GM19351 (cell line): ENCODE data around the gene ZDHHC22.
A peak's percentile ranks its signal among the peaks of the same experiment; 100 is the strongest.
"Not testable (repeated sequence)": the region's sequence is repeated elsewhere in the genome, so short reads cannot be mapped to it uniquely, and the experiment has no call there.

Experiments
- ATAC-seq: cut with Tn5 transposase; IDR thresholded peaks from one replicate; pipeline ENCODE4 v1.9.1; 2021; ENCODE audit warnings: mild to moderate bottlenecking, moderate library complexity; ENCODE audit not compliant: unreplicated experiment

The ZDHHC22 gene

GRCh38 chr14:77141214-77142004, at the start of gene ZDHHC22:
Gene ZDHHC22, minus strand, starts transcription at chr14:77141791. Its CDS starts 2,053 bp downstream, at chr14:77139738.
- ATAC-seq: no peak

- no peak for ATAC-seq
These were observed 49.4 kb upstream of the ZDHHC22 start for GRCh38 chr14:77190977-77191376.

- ATAC-seq: no peak
These were observed 47.9 kb upstream of the ZDHHC22 start for GRCh38 chr14:77189479-77189878.

- no peak for ATAC-seq
These were observed 46.0 kb upstream of the ZDHHC22 start for GRCh38 chr14:77187649-77188012.

- ATAC-seq: no peak
These were observed 45.5 kb upstream of the ZDHHC22 start for GRCh38 chr14:77186911-77187648.

GRCh38 chr14:77185093-77185465, 43.5 kb upstream of the ZDHHC22 start:
- no peak for ATAC-seq

- ATAC-seq: no peak
These were observed 43.0 kb upstream of the ZDHHC22 start for GRCh38 chr14:77184396-77185092.

GRCh38 chr14:77183896-77184295, 42.3 kb upstream of the ZDHHC22 start:
- ATAC-seq: no peak

- ATAC-seq: peak; percentile 81
These were observed 40.2 kb upstream of the ZDHHC22 start, which contains the start of gene TMEM63C for GRCh38 chr14:77181603-77182437. Gene TMEM63C, plus strand, starts transcription at chr14:77181798. Its CDS starts 37,016 bp downstream, at chr14:77218814.

GRCh38 chr14:77180726-77181602, 39.4 kb upstream of the ZDHHC22 start:
- no peak for ATAC-seq

- no peak for ATAC-seq
These were observed 37.1 kb upstream of the ZDHHC22 start for GRCh38 chr14:77178656-77179055.

GRCh38 chr14:77177702-77178101, 36.1 kb upstream of the ZDHHC22 start:
- no peak for ATAC-seq

- no peak for ATAC-seq
These were observed 34.3 kb upstream of the ZDHHC22 start for GRCh38 chr14:77175843-77176242.

- not testable (repeated sequence) for ATAC-seq
These were observed 32.5 kb upstream of the ZDHHC22 start for GRCh38 chr14:77173911-77174617.

GRCh38 chr14:77172916-77173315, 31.3 kb upstream of the ZDHHC22 start:
- ATAC-seq: no peak

- no peak for ATAC-seq
These were observed 28.5 kb upstream of the ZDHHC22 start for GRCh38 chr14:77170045-77170444.

- no peak for ATAC-seq
These were observed 19.4 kb upstream of the ZDHHC22 start for GRCh38 chr14:77161011-77161410.

- no peak for ATAC-seq
These were observed 17.3 kb upstream of the ZDHHC22 start for GRCh38 chr14:77158882-77159255.
